Thoracic aorta (tissue), 2 donors: Measurements from ENCODE around the gene BTBD18. TPM values are rescaled to one million over a fixed set of nuclear protein-coding genes. Genes with fewer than 3 reads are reported as not detected.

Experiments used
- ATAC-seq: fragments of 150-250 bp; one replicate; pipeline ENCODE4 v1.8.0; 2017; ENCODE audit warnings: low read depth; ENCODE audit not compliant: insufficient number of reproducible peaks, low FRiP score
- DNase-seq: peaks from one replicate; pipeline ENCODE4 v3.0.0-alpha.2; 2020; ENCODE audit warnings: low spot score
- H3K27ac ChIP-seq, 2 donors: fragments of 200-600 bp; sonication (generic); 1 replicate in 1 of 2; 2 replicates in 1 of 2; pipeline ENCODE4 v1.5.1; 2016; ENCODE audit warnings: mild to moderate bottlenecking in 2 of 2, moderate library complexity in 2 of 2
- H3K27me3 ChIP-seq: fragments of 200-600 bp; sonication (generic); replicated peaks from 2 replicates; pipeline ENCODE4 v1.6.0; 2016; ENCODE audit warnings: mild to moderate bottlenecking; ENCODE audit not compliant: insufficient read depth
- H3K36me3 ChIP-seq: fragments of 200-600 bp; sonication (generic); one replicate; pipeline ENCODE4 v1.5.1; 2016
- H3K4me1 ChIP-seq, 2 donors: fragments of 200-600 bp; sonication (generic); 1 replicate in 1 of 2; 2 replicates in 1 of 2; pipeline versions ENCODE4 v1.5.1 to v1.6.0; 2016; ENCODE audit warnings: low read depth in 2 of 2, mild to moderate bottlenecking in 1 of 2; ENCODE audit not compliant: control insufficient read depth in 1 of 2
- H3K4me3 ChIP-seq: fragments of 200-600 bp; sonication (generic); 2 replicates; pipeline ENCODE4 v1.5.1; 2016; ENCODE audit warnings: mild to moderate bottlenecking
- H3K9me3 ChIP-seq: fragments of 200-600 bp; sonication (generic); 2 replicates; pipeline ENCODE4 v1.5.1; 2016
- total RNA-seq, 2 donors: library from RNA; depleted of rRNA; stranded (reverse); fragments of >200 nt; gene quantifications; one replicate each; pipeline versions ENCODE4 v1.1.0 to v1.2.3, GENCODE V29; 2016
- TF ChIP-seq, protein P1 (sequence below): fragments of 200-600 bp; sonication (generic); IDR thresholded peaks from one replicate; pipeline ENCODE4 v1.5.1; 2019; ENCODE audit warnings: antibody characterized with exemption

BTBD18 gene
- total RNA-seq, 2 donors from 2014 or later, result not detected

GRCh38 chr11:57792870-57793269, 41.3 kb upstream of the BTBD18 start:
- DNase-seq (no peak), ATAC-seq (no peak)
- Histone ChIP-seq H3K4me3 (peak overlapping the region; percentile 21), H3K27ac (peak overlapping the region; percentile 0 to 4), H3K4me1 (peaks cover 38 to 63% of the 10 kb centered on the region in 2 donors), H3K36me3 (peaks cover 34% of the 10 kb centered on the region), H3K27me3 (no peaks in the 10 kb centered on the region), H3K9me3 (no peaks in the 10 kb centered on the region)
- TF ChIP-seq, protein P1, sequence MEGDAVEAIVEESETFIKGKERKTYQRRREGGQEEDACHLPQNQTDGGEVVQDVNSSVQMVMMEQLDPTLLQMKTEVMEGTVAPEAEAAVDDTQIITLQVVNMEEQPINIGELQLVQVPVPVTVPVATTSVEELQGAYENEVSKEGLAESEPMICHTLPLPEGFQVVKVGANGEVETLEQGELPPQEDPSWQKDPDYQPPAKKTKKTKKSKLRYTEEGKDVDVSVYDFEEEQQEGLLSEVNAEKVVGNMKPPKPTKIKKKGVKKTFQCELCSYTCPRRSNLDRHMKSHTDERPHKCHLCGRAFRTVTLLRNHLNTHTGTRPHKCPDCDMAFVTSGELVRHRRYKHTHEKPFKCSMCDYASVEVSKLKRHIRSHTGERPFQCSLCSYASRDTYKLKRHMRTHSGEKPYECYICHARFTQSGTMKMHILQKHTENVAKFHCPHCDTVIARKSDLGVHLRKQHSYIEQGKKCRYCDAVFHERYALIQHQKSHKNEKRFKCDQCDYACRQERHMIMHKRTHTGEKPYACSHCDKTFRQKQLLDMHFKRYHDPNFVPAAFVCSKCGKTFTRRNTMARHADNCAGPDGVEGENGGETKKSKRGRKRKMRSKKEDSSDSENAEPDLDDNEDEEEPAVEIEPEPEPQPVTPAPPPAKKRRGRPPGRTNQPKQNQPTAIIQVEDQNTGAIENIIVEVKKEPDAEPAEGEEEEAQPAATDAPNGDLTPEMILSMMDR, result no peak

- Histone ChIP-seq H3K4me1 (peaks cover 40 to 71% of the 10 kb centered on the region in 2 donors), H3K27me3 (no peaks in the 10 kb centered on the region), H3K4me3 (no peak overlapping the region), H3K36me3 (peaks cover 27% of the 10 kb centered on the region), H3K27ac (peak overlapping the region in 1 of 2 donors; percentile 26), H3K9me3 (no peaks in the 10 kb centered on the region)
- TF ChIP-seq, protein P1, result no peak
- DNase-seq (peak; percentile 45), ATAC-seq (no peak)
These were observed 40.5 kb upstream of the BTBD18 start for GRCh38 chr11:57792060-57792541.

DNA sequence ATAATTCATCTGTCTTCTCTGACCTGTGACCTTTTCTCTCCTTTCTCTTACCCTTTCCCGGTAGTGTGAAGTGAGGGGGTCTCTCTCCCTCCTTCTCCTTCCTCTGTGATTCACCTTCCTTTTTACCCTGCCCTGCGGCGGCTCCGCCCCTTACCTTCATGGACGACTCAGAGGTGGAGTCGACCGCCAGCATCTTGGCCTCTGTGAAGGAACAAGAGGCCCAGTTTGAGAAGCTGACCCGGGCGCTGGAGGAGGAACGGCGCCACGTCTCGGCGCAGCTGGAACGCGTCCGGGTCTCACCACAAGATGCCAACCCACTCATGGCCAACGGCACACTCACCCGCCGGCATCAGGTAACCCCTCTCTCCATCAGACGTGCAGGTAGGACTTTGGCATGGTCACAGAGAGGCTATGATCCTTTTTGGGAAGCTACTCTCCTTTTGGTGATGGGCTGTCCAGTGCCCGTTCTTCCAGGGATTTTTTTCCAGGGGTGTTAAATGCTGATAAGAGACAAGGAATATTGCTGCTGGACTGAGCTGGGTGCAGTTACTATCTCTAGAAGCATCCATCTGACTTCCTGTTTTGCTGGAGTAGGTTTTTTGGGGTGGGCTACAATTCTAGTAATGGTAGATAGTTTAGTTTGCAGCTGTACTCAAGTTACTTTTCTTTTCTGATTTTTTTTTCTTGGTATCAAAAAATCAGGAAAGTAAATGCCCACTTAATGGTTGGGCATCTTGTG, 39.9 kb upstream of the BTBD18 start:
- H3K27me3 ChIP-seq, result no peaks in the 10 kb centered on the region
- no peaks in the 10 kb centered on the region for H3K9me3 ChIP-seq
- TF ChIP-seq, protein P1, result no peak
- ATAC-seq (no peak), DNase-seq (no peak)
- no peak overlapping the region for H3K4me3 ChIP-seq
- H3K4me1 ChIP-seq, result peaks cover 44 to 77% of the 10 kb centered on the region in 2 donors
- peaks cover 23% of the 10 kb centered on the region for H3K36me3 ChIP-seq
- H3K27ac ChIP-seq, result peak overlapping the region in 1 of 2 donors; percentile 26

GRCh38 chr11:57788703-57789088, 37.1 kb upstream of the BTBD18 start:
- Histone ChIP-seq H3K27me3 (no peaks in the 10 kb centered on the region), H3K36me3 (peaks cover 6% of the 10 kb centered on the region), H3K4me3 (no peak overlapping the region), H3K9me3 (no peaks in the 10 kb centered on the region), H3K27ac (no peak overlapping the region), H3K4me1 (peaks cover 38 to 93% of the 10 kb centered on the region in 2 donors)
- DNase-seq (no peak), ATAC-seq (no peak)
- TF ChIP-seq, protein P1, result no peak

- Histone ChIP-seq H3K4me1 (peaks cover 35 to 88% of the 10 kb centered on the region in 2 donors), H3K36me3 (peaks cover 6% of the 10 kb centered on the region), H3K4me3 (no peak overlapping the region), H3K27ac (peak overlapping the region in 1 of 2 donors; percentile 17), H3K27me3 (no peaks in the 10 kb centered on the region), H3K9me3 (no peaks in the 10 kb centered on the region)
- no peak for DNase-seq
- TF ChIP-seq, protein P1, result no peak
- ATAC-seq, result no peak
These were observed 36.5 kb upstream of the BTBD18 start for GRCh38 chr11:57787920-57788702.
